Omental fat pad (tissue), 4 donors: Measurements from ENCODE around the gene SPHK2. TPM values are rescaled to one million over a fixed set of nuclear protein-coding genes. Genes with fewer than 3 reads are reported as not detected.
"Not testable (repeated sequence)": the region's sequence is repeated elsewhere in the genome, so short reads cannot be mapped to it uniquely, and the experiment has no call there.

Source experiments
- ATAC-seq: fragments of 150-250 bp; one replicate; pipeline ENCODE4 v1.9.1; 2016; ENCODE audit warnings: mild to moderate bottlenecking, moderate library complexity; ENCODE audit not compliant: low FRiP score
- DNase-seq: peaks from one replicate; pipeline ENCODE4 v3.0.0-alpha.2; 2019; ENCODE audit warnings: low spot score
- CTCF ChIP-seq, 3 donors: fragments of 450-650 bp; IDR thresholded peaks; one replicate each; pipeline ENCODE4 v1.5.1; 2016 to 2017; ENCODE audit warnings: antibody characterized with exemption in 3 of 3, mild to moderate bottlenecking in 3 of 3, moderate library complexity in 2 of 3
- total RNA-seq, 4 donors: library from RNA; depleted of rRNA; stranded (reverse); fragments of >200 nt; gene quantifications; one replicate each; pipeline ENCODE4 v1.1.0, GENCODE V29; 2016

SPHK2 gene
- total RNA-seq, 4 donors from 2014 or later: 6.0 to 16.2 (median 9.5) TPM

DNA sequence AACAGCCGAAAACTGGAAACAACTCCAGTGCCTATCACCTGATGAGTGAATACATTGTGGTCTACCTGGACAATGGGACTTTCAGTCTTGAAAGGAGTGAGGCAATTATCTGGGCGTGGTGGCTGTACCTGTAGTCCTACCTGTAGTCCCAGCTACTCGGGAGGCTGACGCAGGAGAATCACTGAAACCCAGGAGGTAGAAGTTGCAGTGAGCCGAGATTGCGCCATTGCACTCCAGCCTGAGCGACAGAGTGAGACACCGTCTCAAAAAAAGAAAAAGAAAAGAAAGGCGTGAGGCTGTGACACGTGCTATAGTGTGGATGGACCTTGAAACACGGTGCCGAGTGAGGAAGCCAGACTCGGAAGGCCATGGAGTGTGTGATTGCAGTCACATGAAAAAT is 57.6 kb downstream of the SPHK2 start:
- no peak for DNase-seq
- TF ChIP-seq CTCF (IDR thresholded peaks at IDR 0.05): no peak
- no peak for ATAC-seq

DNA sequence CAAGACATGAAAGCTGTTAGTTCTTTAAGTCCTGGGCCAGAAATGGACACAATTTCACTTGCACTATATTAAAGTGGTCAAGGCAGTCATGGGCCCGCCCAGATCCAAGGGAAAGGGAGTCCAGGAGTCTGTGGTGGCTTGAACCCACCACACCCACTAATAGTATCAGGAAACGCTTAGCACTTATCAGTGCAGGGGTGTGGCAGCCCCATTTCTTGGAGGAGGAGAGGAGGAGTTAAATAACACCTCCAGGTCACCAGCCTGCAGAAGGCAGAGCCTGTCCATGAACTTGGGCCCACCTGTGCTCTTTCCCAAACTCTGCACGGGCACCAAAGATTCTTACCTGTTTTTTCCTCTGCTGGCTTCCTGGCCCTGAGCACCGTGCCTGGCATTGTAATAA is 58.9 kb downstream of the SPHK2 start:
- DNase-seq (no peak), ATAC-seq (no peak)
- no peak for TF ChIP-seq CTCF (IDR thresholded peaks at IDR 0.05)

DNA sequence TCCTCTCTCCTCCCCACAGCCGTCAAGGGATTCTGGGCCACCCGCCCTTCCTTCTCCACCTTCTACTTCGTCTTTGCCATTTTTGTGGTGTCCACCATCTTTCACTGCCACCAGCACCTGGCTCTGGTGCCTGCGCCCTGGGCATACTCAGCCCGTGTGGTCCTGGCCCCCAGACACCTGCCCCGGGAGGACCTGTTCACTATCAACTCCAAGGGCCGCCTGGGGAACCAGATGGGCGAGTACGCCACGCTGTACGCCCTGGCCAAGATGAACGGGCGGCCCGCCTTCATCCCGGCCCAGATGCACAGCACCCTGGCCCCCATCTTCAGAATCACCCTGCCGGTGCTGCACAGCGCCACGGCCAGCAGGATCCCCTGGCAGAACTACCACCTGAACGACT is 60.7 kb downstream of the SPHK2 start:
- DNase-seq: not testable (repeated sequence)

More for the DNA sequence above, 60.7 kb downstream of the SPHK2 start:
- ATAC-seq: not testable (repeated sequence)

Other genes starting within 250 kb of the SPHK2 start
- gene KDELR1, start 228.0 kb upstream of the SPHK2 start, total RNA-seq: 100 to 1,000 TPM in 1 of 4 donors, 10 to 100 TPM in 3; 72.2 to 102 (median 75.3) TPM
- gene GRIN2D, start 225.8 kb upstream of the SPHK2 start, total RNA-seq: under 1 TPM; 0.12 to 0.63 (median 0.33) TPM
- gene GRWD1, start 173.5 kb upstream of the SPHK2 start, total RNA-seq: 10 to 100 TPM; 19.5 to 90.5 (median 31.5) TPM
- gene KCNJ14, start 163.9 kb upstream of the SPHK2 start, total RNA-seq: 1 to 10 TPM in 2 of 4 donors, under 1 TPM in 2; 0.56 to 2.2 (median 1.1) TPM
- 10 to 100 TPM; 19.2 to 49.7 (median 26.8) TPM for gene CYTH2, start 150.1 kb upstream of the SPHK2 start, total RNA-seq
- under 1 TPM; 0.12 to 0.47 (median 0.39) TPM for gene LMTK3, start 107.7 kb upstream of the SPHK2 start, total RNA-seq
- gene SULT2B1, start 67.3 kb upstream of the SPHK2 start, total RNA-seq: not detected
- not detected for gene SPACA4, start 12.8 kb upstream of the SPHK2 start, total RNA-seq
- gene FAM83E, start 4.4 kb upstream of the SPHK2 start, total RNA-seq: 1 to 10 TPM in 1 of 4 donors, under 1 TPM in 1, not detected in 2; 0.47 to 1.3 TPM
- gene RPL18, start 328 bp upstream of the SPHK2 start, total RNA-seq: 1,000 to 10,000 TPM; 1,539 to 2,303 (median 1,904) TPM
- gene DBP, start 17.9 kb downstream of the SPHK2 start, total RNA-seq: 10 to 100 TPM in 1 of 4 donors, 1 to 10 TPM in 3; 2.6 to 12.6 (median 5.2) TPM
- 10 to 100 TPM in 1 of 4 donors, 1 to 10 TPM in 3; 1.9 to 12.7 (median 5.7) TPM for gene CA11, start 26.7 kb downstream of the SPHK2 start, total RNA-seq
- under 1 TPM in 1 of 4 donors, not detected in 3; 0.47 TPM for gene NTN5, start 53.5 kb downstream of the SPHK2 start, total RNA-seq
- gene FUT2, start 76.5 kb downstream of the SPHK2 start, total RNA-seq: under 1 TPM in 2 of 4 donors, not detected in 2; 0.24 to 0.28 TPM
- gene MAMSTR, start 100.2 kb downstream of the SPHK2 start, total RNA-seq: 1 to 10 TPM in 2 of 4 donors, under 1 TPM in 2; 0.36 to 3.0 (median 1.0) TPM
- 10 to 100 TPM; 11.3 to 60.8 (median 32.4) TPM for gene RASIP1, start 121.1 kb downstream of the SPHK2 start, total RNA-seq
- gene IZUMO1, start 127.4 kb downstream of the SPHK2 start, total RNA-seq: 1 to 10 TPM in 3 of 4 donors, not detected in 1; 1.3 to 2.5 (median 1.3) TPM
- 1 to 10 TPM; 2.2 to 7.1 (median 5.3) TPM for gene FUT1, start 133.1 kb downstream of the SPHK2 start, total RNA-seq
- gene FGF21, start 136.0 kb downstream of the SPHK2 start, total RNA-seq: not detected
- gene BCAT2, start 191.5 kb downstream of the SPHK2 start, total RNA-seq: 10 to 100 TPM; 20.5 to 65.3 (median 37.2) TPM
- 10 to 100 TPM; 11.0 to 19.3 (median 13.0) TPM for gene HSD17B14, start 217.0 kb downstream of the SPHK2 start, total RNA-seq
- gene PLEKHA4, start 249.1 kb downstream of the SPHK2 start, total RNA-seq: 10 to 100 TPM in 3 of 4 donors, 1 to 10 TPM in 1; 7.3 to 18.7 (median 14.9) TPM